ENCODE measurements around the gene GAS6.

GAS6 gene

DNA sequence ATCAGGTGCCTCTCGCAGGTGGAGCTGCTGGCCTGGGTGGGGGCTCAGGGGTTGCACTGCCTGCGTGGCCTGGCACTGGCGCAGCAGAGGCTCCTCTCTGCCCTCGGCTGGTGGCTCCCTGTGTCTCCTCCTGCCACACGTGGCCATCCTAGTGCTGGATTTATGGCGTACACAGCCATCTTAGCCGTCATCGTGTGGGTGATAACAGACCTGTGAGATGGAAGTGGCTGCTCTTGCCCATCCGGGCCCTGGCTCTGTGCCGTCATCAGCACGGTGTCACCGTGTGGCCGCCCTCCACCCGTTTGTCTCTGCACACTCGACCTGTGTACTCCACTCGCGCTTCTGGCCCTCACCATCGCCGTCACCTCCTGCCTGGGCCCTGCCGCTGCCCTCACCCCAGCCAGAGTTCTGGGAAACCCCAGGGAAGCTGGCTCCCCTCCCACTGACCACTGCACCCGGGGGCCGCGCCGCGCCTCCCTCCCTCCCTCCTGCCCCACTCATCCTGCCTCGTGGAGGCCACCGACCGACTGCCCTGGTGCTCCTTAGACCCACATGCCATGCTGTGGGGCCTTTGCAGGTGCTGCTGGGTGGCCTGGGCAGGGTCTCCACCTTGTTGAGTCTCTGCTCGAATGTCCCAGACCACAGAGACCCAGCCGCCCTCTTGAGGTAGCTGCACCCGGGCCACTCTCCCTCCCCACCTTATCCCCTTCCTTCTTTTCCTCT lies 75.3 kb downstream of the GAS6 start:
- DNase-seq (ENCODE audit: extremely low spot score): no peak
- ChIA-PET CTCF (no interaction called here), POLR2A (no interaction called here)
- TF ChIP-seq TARDBP (IDR thresholded peaks at IDR 0.05) (no peak), SUZ12 (IDR thresholded peaks at IDR 0.05) (no peak), HDGF (IDR thresholded peaks at IDR 0.05; ENCODE audit: borderline replicate concordance) (no peak), FOXM1 (IDR thresholded peaks at IDR 0.05; ENCODE audit: borderline replicate concordance) (no peak), FOXA1 (IDR thresholded peaks at IDR 0.05) (no peak), FOXK2 (IDR thresholded peaks at IDR 0.05) (no peak), LEF1 (IDR thresholded peaks at IDR 0.05; ENCODE audit: borderline replicate concordance) (no peak), ELF4 (IDR thresholded peaks at IDR 0.05) (no peak), ARNT (IDR thresholded peaks at IDR 0.05) (no peak), ZNF384 (IDR thresholded peaks at IDR 0.05) (no peak), L3MBTL2 (conservative IDR thresholded peaks at IDR 0.05) (no peak), SP1 (IDR thresholded peaks at IDR 0.05) (no peak), NFRKB (IDR thresholded peaks at IDR 0.05) (no peak), CTBP1 (IDR thresholded peaks at IDR 0.05; ENCODE audit: borderline replicate concordance) (no peak), BHLHE40 (IDR thresholded peaks at IDR 0.05; ENCODE audit: borderline replicate concordance) (no peak)
- TF ChIP-seq, protein P1, sequence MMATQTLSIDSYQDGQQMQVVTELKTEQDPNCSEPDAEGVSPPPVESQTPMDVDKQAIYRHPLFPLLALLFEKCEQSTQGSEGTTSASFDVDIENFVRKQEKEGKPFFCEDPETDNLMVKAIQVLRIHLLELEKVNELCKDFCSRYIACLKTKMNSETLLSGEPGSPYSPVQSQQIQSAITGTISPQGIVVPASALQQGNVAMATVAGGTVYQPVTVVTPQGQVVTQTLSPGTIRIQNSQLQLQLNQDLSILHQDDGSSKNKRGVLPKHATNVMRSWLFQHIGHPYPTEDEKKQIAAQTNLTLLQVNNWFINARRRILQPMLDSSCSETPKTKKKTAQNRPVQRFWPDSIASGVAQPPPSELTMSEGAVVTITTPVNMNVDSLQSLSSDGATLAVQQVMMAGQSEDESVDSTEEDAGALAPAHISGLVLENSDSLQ (IDR thresholded peaks at IDR 0.05): no peak

DNA sequence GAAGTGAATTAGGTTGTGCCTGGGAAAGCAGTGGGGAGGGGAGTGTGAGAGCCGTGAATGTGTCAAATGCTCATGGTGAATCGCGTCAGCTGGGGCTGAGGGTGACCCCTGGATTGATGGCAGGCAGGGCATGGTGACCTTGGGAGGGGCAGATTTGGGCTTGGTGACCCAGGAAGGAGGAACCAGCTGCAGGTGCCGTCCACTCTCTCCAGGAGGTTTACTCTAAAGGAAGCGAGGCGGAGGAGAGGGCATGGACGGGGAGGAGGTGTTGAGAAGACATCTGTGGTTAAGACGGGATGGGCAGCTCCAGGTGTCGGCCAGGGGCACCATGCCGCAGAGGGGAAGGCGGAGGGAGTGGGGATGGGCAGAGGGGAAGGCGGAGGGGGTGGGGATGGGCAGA lies 76.2 kb downstream of the GAS6 start:
- ChIA-PET POLR2A (no interaction called here), CTCF (no interaction called here)
- TF ChIP-seq FOXM1 (IDR thresholded peaks at IDR 0.05; ENCODE audit: borderline replicate concordance): no peak
- no peak for TF ChIP-seq HDGF (IDR thresholded peaks at IDR 0.05; ENCODE audit: borderline replicate concordance)
- no peak for TF ChIP-seq ARNT (IDR thresholded peaks at IDR 0.05)
- no peak for TF ChIP-seq ZNF384 (IDR thresholded peaks at IDR 0.05)
- no peak for TF ChIP-seq LEF1 (IDR thresholded peaks at IDR 0.05; ENCODE audit: borderline replicate concordance)
- no peak for TF ChIP-seq FOXA1 (IDR thresholded peaks at IDR 0.05)
- TF ChIP-seq BHLHE40 (IDR thresholded peaks at IDR 0.05; ENCODE audit: borderline replicate concordance): no peak
- TF ChIP-seq FOXK2 (IDR thresholded peaks at IDR 0.05): no peak
- TF ChIP-seq, protein P1 (IDR thresholded peaks at IDR 0.05): no peak
- no peak for TF ChIP-seq NFRKB (IDR thresholded peaks at IDR 0.05)
- no peak for TF ChIP-seq SP1 (IDR thresholded peaks at IDR 0.05)
- TF ChIP-seq ELF4 (IDR thresholded peaks at IDR 0.05): no peak
- no peak for TF ChIP-seq CTBP1 (IDR thresholded peaks at IDR 0.05; ENCODE audit: borderline replicate concordance)
- TF ChIP-seq SUZ12 (IDR thresholded peaks at IDR 0.05): no peak
- no peak for TF ChIP-seq TARDBP (IDR thresholded peaks at IDR 0.05)
- no peak for TF ChIP-seq L3MBTL2 (conservative IDR thresholded peaks at IDR 0.05)
- no peak for DNase-seq (ENCODE audit: extremely low spot score)

DNA sequence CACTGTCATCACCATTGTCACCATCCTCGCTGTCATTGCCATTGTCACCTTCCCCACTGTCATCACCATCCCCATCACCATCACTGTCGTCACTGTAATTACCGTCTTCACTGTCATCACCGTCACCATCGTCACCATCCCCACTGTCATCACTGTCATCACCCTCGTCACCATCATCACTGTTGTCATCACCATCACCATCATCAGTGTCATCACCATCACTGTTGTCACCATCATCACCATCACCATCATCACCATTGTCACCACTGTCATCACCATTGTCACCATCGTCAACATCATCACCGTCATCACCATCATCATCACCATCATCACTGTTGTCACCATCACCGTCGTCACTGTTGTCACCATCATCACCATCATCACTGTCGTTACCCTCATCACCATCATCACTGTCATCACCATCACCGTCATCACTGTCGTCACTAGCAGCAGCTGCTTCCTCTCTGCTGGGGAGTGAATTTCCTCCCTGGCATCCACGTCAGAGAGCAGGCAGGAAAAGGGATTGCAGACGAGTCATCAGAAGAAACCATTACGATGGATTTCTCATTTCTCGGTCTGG lies 77.5 kb downstream of the GAS6 start:
- CTCF ChIA-PET: no interaction called here
- no peak for DNase-seq (ENCODE audit: extremely low spot score)
- POLR2A ChIA-PET: no interaction called here
- no peak for TF ChIP-seq SUZ12 (IDR thresholded peaks at IDR 0.05)
- TF ChIP-seq HDGF (IDR thresholded peaks at IDR 0.05; ENCODE audit: borderline replicate concordance): no peak
- no peak for TF ChIP-seq NFRKB (IDR thresholded peaks at IDR 0.05)
- no peak for TF ChIP-seq SP1 (IDR thresholded peaks at IDR 0.05)
- TF ChIP-seq, protein P1 (IDR thresholded peaks at IDR 0.05): no peak

DNA sequence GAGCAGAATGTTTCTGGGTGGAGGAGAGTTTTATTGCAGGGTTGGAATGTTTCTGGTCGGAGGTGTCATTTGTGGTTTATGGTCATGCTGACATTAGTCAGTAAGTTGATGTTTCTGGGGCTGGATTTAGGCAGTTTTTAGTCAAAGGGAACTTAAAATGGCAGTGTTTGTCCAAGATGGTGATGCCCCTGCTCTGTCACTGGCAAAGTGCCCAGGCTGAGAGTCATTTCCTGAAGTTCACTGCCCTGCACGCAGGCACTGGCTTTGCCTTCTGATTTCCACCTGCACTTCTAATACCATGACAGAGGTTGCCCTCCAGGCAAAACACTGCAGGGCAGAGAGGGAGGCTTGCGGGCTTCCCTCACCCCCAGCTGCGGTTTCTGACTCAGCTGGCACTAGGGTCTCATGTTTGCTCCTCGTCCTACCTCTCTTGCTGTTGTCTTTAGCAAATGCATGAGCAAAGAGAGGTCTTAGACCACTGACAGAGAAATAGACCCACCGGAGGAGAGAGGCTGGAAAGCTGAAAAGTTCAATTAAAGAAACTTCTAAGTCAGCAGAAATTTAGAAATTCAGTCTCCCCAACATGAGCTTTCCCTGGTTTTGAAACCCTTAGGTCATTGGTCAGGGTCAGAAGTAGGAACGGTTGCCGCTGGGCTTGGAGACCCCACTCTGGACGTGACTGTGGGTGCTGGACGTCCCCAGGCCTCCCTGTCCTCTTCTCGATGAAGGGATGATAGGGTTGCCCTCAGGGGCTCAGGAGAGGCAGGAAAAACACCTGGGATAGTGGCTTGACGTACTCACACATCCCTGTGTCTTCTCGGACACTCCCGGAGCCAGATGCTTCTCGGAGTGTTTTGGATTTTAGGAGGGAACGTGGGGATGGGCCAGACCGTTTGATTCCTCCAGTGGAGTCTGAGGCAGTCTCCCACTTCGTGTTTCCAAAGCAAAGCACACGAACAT lies 78.5 kb downstream of the GAS6 start:
- ChIA-PET CTCF (no interaction called here), POLR2A (no interaction called here)
- DNase-seq (ENCODE audit: extremely low spot score): no peak
- TF ChIP-seq, protein P1 (IDR thresholded peaks at IDR 0.05): no peak
- TF ChIP-seq FOXK2 (IDR thresholded peaks at IDR 0.05) (no peak), CTBP1 (IDR thresholded peaks at IDR 0.05; ENCODE audit: borderline replicate concordance) (no peak), ZNF384 (IDR thresholded peaks at IDR 0.05) (no peak), SUZ12 (IDR thresholded peaks at IDR 0.05) (no peak), FOXM1 (IDR thresholded peaks at IDR 0.05; ENCODE audit: borderline replicate concordance) (no peak), TARDBP (IDR thresholded peaks at IDR 0.05) (no peak), ELF4 (IDR thresholded peaks at IDR 0.05) (no peak), NFRKB (IDR thresholded peaks at IDR 0.05) (no peak), L3MBTL2 (conservative IDR thresholded peaks at IDR 0.05) (no peak), BHLHE40 (IDR thresholded peaks at IDR 0.05; ENCODE audit: borderline replicate concordance) (no peak), SP1 (IDR thresholded peaks at IDR 0.05) (no peak), LEF1 (IDR thresholded peaks at IDR 0.05; ENCODE audit: borderline replicate concordance) (no peak), HDGF (IDR thresholded peaks at IDR 0.05; ENCODE audit: borderline replicate concordance) (no peak), ARNT (IDR thresholded peaks at IDR 0.05) (no peak), FOXA1 (IDR thresholded peaks at IDR 0.05) (no peak)
